Immature natural killer cell (primary cell): ENCODE measurements around the gene NEK6. TPM values are rescaled to one million over a fixed set of nuclear protein-coding genes. Genes with fewer than 3 reads are reported as not detected.

Source experiments
- DNase-seq, 3 donors: peaks; one replicate each; pipeline ENCODE4 v3.0.0; 2022; ENCODE audit warnings: mixed read lengths in 1 of 3
- H3K27ac Mint-ChIP-seq, 6 donors: one replicate each; pipeline ENCODE4 v1.8.0; 2020; ENCODE audit warnings: mixed read lengths in 6 of 6, mild to moderate bottlenecking in 5 of 6, inconsistent platforms in 4 of 6, moderate library complexity in 3 of 6
- H3K27me3 Mint-ChIP-seq, 3 donors: one replicate each; pipeline ENCODE4 v1.8.0; 2020 to 2021; ENCODE audit warnings: low read depth in 3 of 3, mild to moderate bottlenecking in 3 of 3, mixed read lengths in 3 of 3, moderate library complexity in 3 of 3, inconsistent platforms in 1 of 3
- H3K36me3 Mint-ChIP-seq, 3 donors: one replicate each; pipeline ENCODE4 v1.8.0; 2020; ENCODE audit warnings: mixed read lengths in 3 of 3, inconsistent platforms in 2 of 3, mild to moderate bottlenecking in 2 of 3
- H3K4me1 Mint-ChIP-seq, 2 donors: one replicate each; pipeline ENCODE4 v1.8.0; 2020; ENCODE audit warnings: inconsistent platforms in 2 of 2, mild to moderate bottlenecking in 2 of 2, mixed read lengths in 2 of 2, moderate library complexity in 1 of 2
- H3K4me3 Mint-ChIP-seq, 5 donors: one replicate each; pipeline ENCODE4 v1.8.0; 2020; ENCODE audit warnings: mild to moderate bottlenecking in 5 of 5, mixed read lengths in 5 of 5, inconsistent platforms in 3 of 5, moderate library complexity in 3 of 5
- H3K9me3 Mint-ChIP-seq, 6 donors: one replicate each; pipeline ENCODE4 v1.8.0; 2020; ENCODE audit warnings: mild to moderate bottlenecking in 6 of 6, mixed read lengths in 6 of 6, inconsistent platforms in 4 of 6, moderate library complexity in 3 of 6
- polyA plus RNA-seq, 3 donors: library from polyadenylated mRNA; unstranded; fragments of 300-500 nt; fragmentation: Illumina TruSeq; gene quantifications; one replicate each; pipeline ENCODE4 v1.2.3, GENCODE V29; 2021

Gene NEK6
- polyA plus RNA-seq = 10 to 100 TPM in 2 of 3 donors, 1 to 10 TPM in 1; 8.8 to 18.0 (median 13.8) TPM

- H3K27ac Mint-ChIP-seq = peak within 1 kb of the TSS; percentile 82 to 96 (median 92)
- DNase-seq = peak; percentile 58 to 72 (median 68)
- peaks cover 51 to 57% of the 10 kb centered on the region in 2 donors for H3K4me1 Mint-ChIP-seq
- peaks cover 3 to 9% (median 4%) of the 10 kb centered on the region in 3 donors for H3K27me3 Mint-ChIP-seq
- H3K4me3 Mint-ChIP-seq = peak within 1 kb of the TSS; percentile 97 to 99 (median 99)
- no peaks in the 10 kb centered on the region for H3K9me3 Mint-ChIP-seq
- no peaks in the 10 kb centered on the region for H3K36me3 Mint-ChIP-seq
Measured at GRCh38 chr9:124257844-124258606, at the start of gene NEK6. TSS of gene NEK6 (plus strand) at chr9:124257949. CDS start at chr9:124301965, 44,016 bp downstream.

GRCh38 chr9:124208571-124208970 is 49.2 kb upstream of the NEK6 start:
- peaks cover 0 to 3% (median 0%) of the 10 kb centered on the region in 3 donors for H3K36me3 Mint-ChIP-seq
- H3K27me3 Mint-ChIP-seq = peaks cover 0 to 4% (median 1%) of the 10 kb centered on the region in 3 donors
- peak; percentile 51 to 62 (median 59) for DNase-seq
- H3K27ac Mint-ChIP-seq = peak overlapping the region; percentile 63 to 91 (median 77)
- peaks cover 71 to 81% of the 10 kb centered on the region in 2 donors for H3K4me1 Mint-ChIP-seq
- peaks cover 0 to 1% (median 0%) of the 10 kb centered on the region in 6 donors for H3K9me3 Mint-ChIP-seq
- H3K4me3 Mint-ChIP-seq = peak overlapping the region; percentile 64 to 82 (median 68)

GRCh38 chr9:124209279-124209678 is 48.5 kb upstream of the NEK6 start:
- Mint-ChIP-seq H3K4me1 (peaks cover 71 to 81% of the 10 kb centered on the region in 2 donors), H3K36me3 (peaks cover 0 to 3% (median 0%) of the 10 kb centered on the region in 3 donors), H3K4me3 (peak overlapping the region; percentile 64 to 82 (median 68)), H3K27ac (peak overlapping the region; percentile 54 to 91 (median 77)), H3K27me3 (peaks cover 0 to 4% (median 2%) of the 10 kb centered on the region in 3 donors), H3K9me3 (peaks cover 0 to 1% (median 0%) of the 10 kb centered on the region in 6 donors)
- no peak for DNase-seq

DNA sequence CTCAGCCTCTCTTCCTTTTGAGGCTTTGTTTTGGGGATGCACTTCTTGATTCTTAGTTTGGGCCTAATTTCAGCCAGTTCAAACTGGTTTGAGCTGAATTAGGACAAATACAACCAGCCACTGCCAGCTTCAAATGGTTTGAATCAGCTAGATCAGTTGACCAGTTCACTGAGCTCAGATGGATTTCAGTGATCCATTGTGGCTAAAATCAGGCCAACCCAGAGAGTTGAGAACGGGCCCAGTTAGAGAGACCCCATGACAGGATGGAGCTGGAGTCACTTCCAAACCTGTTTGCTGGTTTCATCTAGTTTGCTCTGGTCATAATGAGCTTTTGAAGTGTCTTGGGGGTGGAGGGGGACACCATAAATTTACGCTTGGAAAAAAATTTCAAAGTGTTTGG is 48.0 kb upstream of the NEK6 start:
- Mint-ChIP-seq H3K27ac (peak overlapping the region; percentile 26 to 91 (median 70)), H3K9me3 (peaks cover 0 to 1% (median 0%) of the 10 kb centered on the region in 6 donors), H3K4me3 (peak overlapping the region in 3 of 5 donors; percentile 24 to 82 (median 64)), H3K36me3 (peaks cover 0 to 3% (median 0%) of the 10 kb centered on the region in 3 donors), H3K27me3 (peaks cover 0 to 4% (median 2%) of the 10 kb centered on the region in 3 donors), H3K4me1 (peaks cover 76 to 81% of the 10 kb centered on the region in 2 donors)
- DNase-seq = no peak

DNA sequence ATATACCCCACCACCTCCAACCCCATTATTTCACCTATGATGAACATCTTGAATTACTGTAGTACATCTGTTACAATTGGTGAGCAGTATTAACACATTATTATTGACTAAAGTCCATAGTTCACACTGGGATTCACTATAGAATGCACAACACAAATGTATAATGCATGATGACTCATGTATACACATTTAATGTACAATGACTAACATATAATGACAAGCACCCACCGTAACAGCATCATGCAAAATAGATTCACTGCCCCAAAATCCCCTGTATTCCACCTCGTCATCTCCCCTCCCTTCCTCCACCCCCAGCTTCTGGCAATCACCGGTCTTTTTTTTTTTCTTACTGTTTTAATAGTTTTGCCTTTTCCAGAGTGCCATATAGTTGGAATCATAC is 47.1 kb upstream of the NEK6 start:
- DNase-seq = no peak
- Mint-ChIP-seq H3K4me1 (peaks cover 77 to 81% of the 10 kb centered on the region in 2 donors), H3K27me3 (peaks cover 2 to 4% (median 2%) of the 10 kb centered on the region in 3 donors), H3K9me3 (peaks cover 0 to 1% (median 0%) of the 10 kb centered on the region in 6 donors), H3K36me3 (peaks cover 0 to 3% (median 0%) of the 10 kb centered on the region in 3 donors), H3K27ac (peak overlapping the region in 3 of 6 donors; percentile 51 to 67 (median 51)), H3K4me3 (peak overlapping the region in 1 of 5 donors; percentile 36)

- no peak for DNase-seq
- Mint-ChIP-seq H3K27ac (peak overlapping the region in 4 of 6 donors; percentile 35 to 58 (median 44)), H3K4me1 (peaks cover 78 to 81% of the 10 kb centered on the region in 2 donors), H3K27me3 (peaks cover 4 to 10% (median 5%) of the 10 kb centered on the region in 3 donors), H3K9me3 (peaks cover 0 to 1% (median 0%) of the 10 kb centered on the region in 6 donors), H3K36me3 (no peaks in the 10 kb centered on the region), H3K4me3 (no peak overlapping the region)
Measured at GRCh38 chr9:124212381-124213050, 45.2 kb upstream of the NEK6 start.

- peaks cover 5 to 8% (median 7%) of the 10 kb centered on the region in 3 donors for H3K27me3 Mint-ChIP-seq
- H3K27ac Mint-ChIP-seq = no peak overlapping the region
- no peaks in the 10 kb centered on the region for H3K36me3 Mint-ChIP-seq
- H3K4me3 Mint-ChIP-seq = peak overlapping the region in 2 of 5 donors; percentile 36 to 43
- peaks cover 79 to 82% of the 10 kb centered on the region in 2 donors for H3K4me1 Mint-ChIP-seq
- DNase-seq = no peak
- peaks cover 0 to 1% (median 0%) of the 10 kb centered on the region in 6 donors for H3K9me3 Mint-ChIP-seq
Measured at GRCh38 chr9:124213396-124213795, 44.4 kb upstream of the NEK6 start.

GRCh38 chr9:124214116-124214515 is 43.6 kb upstream of the NEK6 start:
- peak overlapping the region in 4 of 5 donors; percentile 28 to 70 (median 54) for H3K4me3 Mint-ChIP-seq
- H3K9me3 Mint-ChIP-seq = peaks cover 0 to 1% (median 0%) of the 10 kb centered on the region in 6 donors
- no peaks in the 10 kb centered on the region for H3K36me3 Mint-ChIP-seq
- H3K4me1 Mint-ChIP-seq = peaks cover 79 to 82% of the 10 kb centered on the region in 2 donors
- peaks cover 5 to 9% (median 6%) of the 10 kb centered on the region in 3 donors for H3K27me3 Mint-ChIP-seq
- DNase-seq = no peak
- H3K27ac Mint-ChIP-seq = peak overlapping the region in 5 of 6 donors; percentile 16 to 76 (median 67)

- no peak for DNase-seq
- H3K27ac Mint-ChIP-seq = peak overlapping the region in 4 of 6 donors; percentile 40 to 67 (median 60)
- peak overlapping the region; percentile 28 to 84 (median 74) for H3K4me3 Mint-ChIP-seq
- peaks cover 76 to 79% of the 10 kb centered on the region in 2 donors for H3K4me1 Mint-ChIP-seq
- no peaks in the 10 kb centered on the region for H3K9me3 Mint-ChIP-seq
- H3K27me3 Mint-ChIP-seq = peaks cover 5 to 9% (median 6%) of the 10 kb centered on the region in 3 donors
- no peaks in the 10 kb centered on the region for H3K36me3 Mint-ChIP-seq
Measured at GRCh38 chr9:124214596-124215367, 43.0 kb upstream of the NEK6 start.

- peak overlapping the region; percentile 48 to 84 (median 74) for H3K4me3 Mint-ChIP-seq
- peaks cover 5 to 9% (median 6%) of the 10 kb centered on the region in 3 donors for H3K27me3 Mint-ChIP-seq
- no peaks in the 10 kb centered on the region for H3K36me3 Mint-ChIP-seq
- peaks cover 77 to 80% of the 10 kb centered on the region in 2 donors for H3K4me1 Mint-ChIP-seq
- H3K27ac Mint-ChIP-seq = peak overlapping the region in 3 of 6 donors; percentile 40 to 91 (median 42)
- no peaks in the 10 kb centered on the region for H3K9me3 Mint-ChIP-seq
- no peak for DNase-seq
Measured at GRCh38 chr9:124215368-124215910, 42.3 kb upstream of the NEK6 start.

GRCh38 chr9:124215956-124216355 is 41.8 kb upstream of the NEK6 start:
- Mint-ChIP-seq H3K27ac (peak overlapping the region; percentile 85 to 93 (median 91)), H3K27me3 (peaks cover 5 to 9% (median 6%) of the 10 kb centered on the region in 3 donors), H3K4me1 (peaks cover 79 to 80% of the 10 kb centered on the region in 2 donors), H3K36me3 (no peaks in the 10 kb centered on the region), H3K9me3 (no peaks in the 10 kb centered on the region), H3K4me3 (peak overlapping the region; percentile 70 to 88 (median 77))
- DNase-seq = no peak

- Mint-ChIP-seq H3K27ac (peak overlapping the region; percentile 85 to 93 (median 91)), H3K27me3 (peaks cover 5 to 9% (median 6%) of the 10 kb centered on the region in 3 donors), H3K4me1 (peaks cover 80 to 81% of the 10 kb centered on the region in 2 donors), H3K9me3 (no peaks in the 10 kb centered on the region), H3K36me3 (no peaks in the 10 kb centered on the region), H3K4me3 (peak overlapping the region; percentile 70 to 88 (median 77))
- DNase-seq = peak; percentile 69 to 71 (median 69)
Measured at GRCh38 chr9:124216474-124217176, 41.1 kb upstream of the NEK6 start.
